AG10803 (cell line): ENCODE data around the gene SENP5.
"Not testable (repeated sequence)": the region's sequence is repeated elsewhere in the genome, so short reads cannot be mapped to it uniquely, and the experiment has no call there.

Source experiments
- DNase-seq: peaks from one replicate; pipeline ENCODE4 v3.0.0; 2010; ENCODE audit warnings: low read depth
- H3K4me3 ChIP-seq: 2 replicates; pipeline ENCODE4 v1.5.1; 2011; ENCODE audit warnings: mild to moderate bottlenecking, low read length, control low read depth
- CTCF ChIP-seq: conservative IDR thresholded peaks from 2 replicates; pipeline ENCODE4 v1.5.1; 2011; ENCODE audit warnings: mild to moderate bottlenecking, low read length, control low read depth, inconsistent platforms

Gene SENP5

GRCh38 chr3:196938124-196938523, 70.4 kb downstream of the SENP5 start:
- TF ChIP-seq CTCF: no peak
- no peak overlapping the region for H3K4me3 ChIP-seq
- DNase-seq: no peak

- no peak overlapping the region for H3K4me3 ChIP-seq
- DNase-seq: no peak
- TF ChIP-seq CTCF: no peak
Measured at GRCh38 chr3:196938576-196938975, 70.9 kb downstream of the SENP5 start.

- TF ChIP-seq CTCF: no peak
- DNase-seq: peak; percentile 42
- H3K4me3 ChIP-seq: peak overlapping the region; percentile 81
Measured at GRCh38 chr3:196941729-196942225, 74.1 kb downstream of the SENP5 start.

GRCh38 chr3:196942226-196942914, 74.7 kb downstream of the SENP5 start, which contains the start of gene NCBP2:
Gene NCBP2, minus strand, starts transcription at chr3:196942528. Its CDS starts 25 bp downstream, at chr3:196942503.
- peak within 1 kb of the TSS; percentile 81 for H3K4me3 ChIP-seq
- peak; percentile 58 for TF ChIP-seq CTCF
- DNase-seq: peak; percentile 97

GRCh38 chr3:196942915-196943277, 75.2 kb downstream of the SENP5 start:
- no peak for TF ChIP-seq CTCF
- DNase-seq: no peak

GRCh38 chr3:196944037-196944790, 76.5 kb downstream of the SENP5 start:
- not testable (repeated sequence) for DNase-seq
- H3K4me3 ChIP-seq: peak overlapping the region; percentile 81

More at GRCh38 chr3:196942915-196943277, 75.2 kb downstream of the SENP5 start:
- peak overlapping the region; percentile 81 for H3K4me3 ChIP-seq

- DNase-seq: no peak
- TF ChIP-seq CTCF: peak; percentile 16; the same call in 1 of the 2 replicates
- no peak overlapping the region for H3K4me3 ChIP-seq
Measured at GRCh38 chr3:196947136-196947859, 79.6 kb downstream of the SENP5 start.
